Measurements from ENCODE around the gene KLHL3.

KLHL3 gene

GRCh38 chr5:137627706-137628105 is 108.2 kb downstream of the KLHL3 start:
- no peak for DNase-seq

- DNase-seq = no peak
Observed at GRCh38 chr5:137627293-137627692, 108.6 kb downstream of the KLHL3 start.

- DNase-seq = no peak
Observed at GRCh38 chr5:137624786-137625349, 111.0 kb downstream of the KLHL3 start.

GRCh38 chr5:137622850-137623249 is 113.0 kb downstream of the KLHL3 start:
- no peak for DNase-seq

- DNase-seq = no peak
Observed at GRCh38 chr5:137621861-137622823, 113.7 kb downstream of the KLHL3 start.

- DNase-seq = no peak
Observed at GRCh38 chr5:137621306-137621705, 114.6 kb downstream of the KLHL3 start.

- no peak for DNase-seq
Observed at GRCh38 chr5:137619191-137619870, 116.6 kb downstream of the KLHL3 start.

GRCh38 chr5:137618476-137618875 is 117.4 kb downstream of the KLHL3 start:
- no peak for DNase-seq

- DNase-seq = no peak
Observed at GRCh38 chr5:137617528-137618205, 118.2 kb downstream of the KLHL3 start.

GRCh38 chr5:137616046-137616445 is 119.8 kb downstream of the KLHL3 start:
- no peak for DNase-seq

- DNase-seq = no peak
Observed at GRCh38 chr5:137615171-137615775, 120.6 kb downstream of the KLHL3 start.

GRCh38 chr5:137613554-137614265 is 122.2 kb downstream of the KLHL3 start:
- DNase-seq = no peak

- no peak for DNase-seq
Observed at GRCh38 chr5:137612576-137612975, 123.3 kb downstream of the KLHL3 start.

GRCh38 chr5:137611794-137612435 is 124.0 kb downstream of the KLHL3 start:
- no peak for DNase-seq

GRCh38 chr5:137611011-137611580 is 124.8 kb downstream of the KLHL3 start:
- DNase-seq = no peak

- DNase-seq = no peak
Observed at GRCh38 chr5:137610598-137610997, 125.3 kb downstream of the KLHL3 start.

GRCh38 chr5:137609127-137609526 is 126.8 kb downstream of the KLHL3 start:
- no peak for DNase-seq

GRCh38 chr5:137607771-137608170 is 128.1 kb downstream of the KLHL3 start:
- no peak for DNase-seq

- no peak for DNase-seq
Observed at GRCh38 chr5:137606401-137606800, 129.5 kb downstream of the KLHL3 start.

- DNase-seq = no peak
Observed at GRCh38 chr5:137605411-137605810, 130.5 kb downstream of the KLHL3 start.

Data from stimulated activated CD4-positive, alpha-beta T cell treated with anti-CD3 and anti-CD28 coated beads, Interleukin-15, amount 100 ng/mL, for 24 hours (primary cell).